Upper lobe of left lung (tissue), 6 donors: ENCODE results near the gene CGGBP1. TPM values are rescaled to one million over a fixed set of nuclear protein-coding genes. Genes with fewer than 3 reads are reported as not detected.

ENCODE experiments used
- ATAC-seq, 2 donors: fragments of 200-7000 bp; cut with Tn5 transposase; one replicate each; pipeline ENCODE4 v1.9.1; 2022; ENCODE audit warnings: mild to moderate bottlenecking in 2 of 2, moderate library complexity in 2 of 2; ENCODE audit not compliant: low FRiP score in 2 of 2
- DNase-seq, 2 donors: peaks; one replicate each; pipeline ENCODE4 v3.0.0-alpha.2; 2019 to 2020
- H3K27ac ChIP-seq, 4 donors: fragments of 200-600 bp; sonication (generic); one replicate each; pipeline ENCODE4 v1.5.1; 2016 to 2019
- H3K27me3 ChIP-seq, 4 donors: fragments of 200-600 bp; sonication (generic); one replicate each; pipeline ENCODE4 v1.5.1; 2017 to 2019
- H3K36me3 ChIP-seq, 4 donors: fragments of 200-600 bp; sonication (generic); one replicate each; pipeline ENCODE4 v1.5.1; 2016 to 2019
- H3K4me1 ChIP-seq, 4 donors: fragments of 200-600 bp; sonication (generic); one replicate each; pipeline ENCODE4 v1.5.1; 2018 to 2019
- H3K4me3 ChIP-seq, 4 donors: fragments of 200-600 bp; sonication (generic); one replicate each; pipeline ENCODE4 v1.5.1; 2017 to 2019; ENCODE audit warnings: mild to moderate bottlenecking in 2 of 4, moderate library complexity in 1 of 4
- H3K9me3 ChIP-seq, 4 donors: fragments of 200-600 bp; sonication (generic); one replicate each; pipeline ENCODE4 v1.5.1; 2018 to 2019
- CTCF ChIP-seq, 6 experiments: fragments of 450-650 bp in 4 of 6; fragments of 200-600 bp in 2 of 6; sonication (generic) in 2 of 6; IDR thresholded peaks; one replicate each; pipeline ENCODE4 v1.5.1; 2016 to 2019; ENCODE audit warnings: antibody characterized with exemption in 6 of 6
- EP300 ChIP-seq, 4 donors: sonication (generic); formaldehyde crosslinking; IDR thresholded peaks; one replicate each; pipeline ENCODE4 v1.5.1; 2017; ENCODE audit warnings: antibody characterized with exemption in 4 of 4, control low read depth in 2 of 4
- POLR2A ChIP-seq, 4 donors: fragments of 450-650 bp; IDR thresholded peaks; one replicate each; pipeline ENCODE4 v1.5.1; 2016 to 2017; ENCODE audit warnings: antibody characterized with exemption in 4 of 4, mild to moderate bottlenecking in 2 of 4
- POLR2AphosphoS5 ChIP-seq, 2 donors: sonication (generic); formaldehyde crosslinking; IDR thresholded peaks; one replicate each; pipeline ENCODE4 v1.5.1; 2017; ENCODE audit warnings: antibody characterized with exemption in 2 of 2
- WGBS, 2 donors: methylation state at CpG; one replicate each; pipeline ENCODE4 v1.1.5; 2017 to 2018; 5-methylcytosine and 5-hydroxymethylcytosine counted together
- total RNA-seq, 6 donors: library from RNA; depleted of rRNA in 4 of 6; stranded (reverse); fragments of >200 nt in 4 of 6; gene quantifications; one replicate each; pipeline versions ENCODE4 v1.1.0 to v1.2.1, GENCODE V29; 2016 to 2021
- donor health status: DM: no; HTN: no; CAD: no; lungs with moderate emphysema.
- donor health status: DM: no; HTN: yes; CAD: no; lungs with severe emphysema.

The CGGBP1 gene
- total RNA-seq, 6 donors from 2014 or later = 41.7 to 114 (median 60.8) TPM

GRCh38 chr3:88076712-88077111, 17.9 kb upstream of the CGGBP1 start:
- Histone ChIP-seq H3K4me1 (peaks cover 12 to 18% (median 16%) of the 10 kb centered on the region in 4 donors), H3K36me3 (no peaks in the 10 kb centered on the region), H3K4me3 (no peak overlapping the region), H3K9me3 (peaks cover 0 to 4% (median 0%) of the 10 kb centered on the region in 4 donors), H3K27me3 (no peaks in the 10 kb centered on the region), H3K27ac (no peak overlapping the region)
- no peak for DNase-seq
- 95 to 100% methylated on average over 1 of the region's 1 CpG for WGBS, 2 donors
- no peak for TF ChIP-seq POLR2A (IDR thresholded peaks at IDR 0.05)
- no peak for TF ChIP-seq POLR2AphosphoS5 (IDR thresholded peaks at IDR 0.05)
- TF ChIP-seq CTCF (IDR thresholded peaks at IDR 0.05) = no peak
- no peak for TF ChIP-seq EP300 (IDR thresholded peaks at IDR 0.05)
- no peak for ATAC-seq

- Histone ChIP-seq H3K9me3 (peaks cover 0 to 4% (median 0%) of the 10 kb centered on the region in 4 donors), H3K27ac (no peak overlapping the region), H3K4me1 (peaks cover 12 to 18% (median 16%) of the 10 kb centered on the region in 4 donors), H3K27me3 (no peaks in the 10 kb centered on the region), H3K36me3 (no peaks in the 10 kb centered on the region), H3K4me3 (no peak overlapping the region)
- WGBS, 2 donors = 33 to 49% methylated on average over 2 of the region's 2 CpGs
- DNase-seq = no peak
- TF ChIP-seq EP300 (IDR thresholded peaks at IDR 0.05) (no peak), CTCF (IDR thresholded peaks at IDR 0.05) (no peak), POLR2AphosphoS5 (IDR thresholded peaks at IDR 0.05) (no peak), POLR2A (IDR thresholded peaks at IDR 0.05) (no peak)
- ATAC-seq = no peak
Observed at GRCh38 chr3:88075497-88075896, 16.7 kb upstream of the CGGBP1 start.

GRCh38 chr3:88075072-88075471, 16.3 kb upstream of the CGGBP1 start:
- ATAC-seq (no peak), DNase-seq (no peak)
- peaks cover 12 to 18% (median 16%) of the 10 kb centered on the region in 4 donors for H3K4me1 ChIP-seq
- peaks cover 0 to 4% (median 0%) of the 10 kb centered on the region in 4 donors for H3K9me3 ChIP-seq
- TF ChIP-seq POLR2A (IDR thresholded peaks at IDR 0.05) (no peak), POLR2AphosphoS5 (IDR thresholded peaks at IDR 0.05) (no peak), CTCF (IDR thresholded peaks at IDR 0.05) (no peak), EP300 (IDR thresholded peaks at IDR 0.05) (no peak)
- WGBS, 2 donors = 32 to 43% methylated on average over 2 of the region's 2 CpGs
- no peak overlapping the region for H3K4me3 ChIP-seq
- H3K36me3 ChIP-seq = no peaks in the 10 kb centered on the region
- no peak overlapping the region for H3K27ac ChIP-seq
- H3K27me3 ChIP-seq = no peaks in the 10 kb centered on the region

- no peaks in the 10 kb centered on the region for H3K9me3 ChIP-seq
- H3K4me3 ChIP-seq = no peak overlapping the region
- H3K27ac ChIP-seq = no peak overlapping the region
- no peak for DNase-seq
- no peak for TF ChIP-seq EP300 (IDR thresholded peaks at IDR 0.05)
- TF ChIP-seq CTCF (IDR thresholded peaks at IDR 0.05) = no peak
- TF ChIP-seq POLR2AphosphoS5 (IDR thresholded peaks at IDR 0.05) = no peak
- TF ChIP-seq POLR2A (IDR thresholded peaks at IDR 0.05) = no peak
- peaks cover 33 to 43% (median 37%) of the 10 kb centered on the region in 4 donors for H3K4me1 ChIP-seq
- no peaks in the 10 kb centered on the region for H3K27me3 ChIP-seq
- peaks cover 0 to 3% (median 0%) of the 10 kb centered on the region in 4 donors for H3K36me3 ChIP-seq
- ATAC-seq = no peak
- WGBS, 2 donors = 5 to 39% methylated on average over 1 of the region's 1 CpG
Observed at GRCh38 chr3:88061746-88062145, 2.9 kb upstream of the CGGBP1 start.
